HCT116 (cell line): Measurements from ENCODE around the gene NCR3LG1. TPM values are rescaled to one million over a fixed set of nuclear protein-coding genes. Genes with fewer than 3 reads are reported as not detected.

Source experiments
- ATAC-seq: fragments of 200-7000 bp; cut with Tn5 transposase; 2 replicates; pipeline ENCODE4 v1.9.1; 2020; ENCODE audit warnings: mild to moderate bottlenecking, moderate library complexity
- BruUV-seq: library from RNA; stranded (reverse); fragments of 400-500 nt; replicated peaks from 2 replicates; lab custom pipeline; 2021; lab: Mats Ljungman, UMichigan
- CTCF ChIA-PET: fragments of 300-600 bp; sonication (Branson Sonifier 250); formaldehyde crosslinking; loops from one replicate; lab custom pipeline; 2021; ENCODE audit warnings: antibody characterized with exemption; lab: Charles Lee
- POLR2A ChIA-PET: fragments of 300-600, 350-600 bp; sonication (Branson Sonifier 250); formaldehyde crosslinking; loops from one replicate; lab custom pipeline; 2021; ENCODE audit warnings: antibody characterized with exemption; lab: Charles Lee
- RAD21 ChIA-PET, 2 experiments: fragments of 300-600 bp; sonication (Branson Sonifier 250); formaldehyde crosslinking; loops; one replicate each; lab custom pipeline; 2023; ENCODE audit warnings: low total read pairs in 2 of 2; ENCODE audit not compliant: uncharacterized antibody in 2 of 2, unreplicated experiment in 2 of 2, low non-redundant PET in 1 of 2; lab: Charles Lee
- DNase-seq: peaks from one replicate; pipeline ENCODE4 v3.0.0-alpha.2; 2010; ENCODE audit warnings: low read depth, low spot score
- H2AFZ ChIP-seq: fragments of 200-600 bp; shearing (Covaris generic), sonication (generic); 2 replicates; pipeline ENCODE4 v1.6.1; 2017; ENCODE audit warnings: low read depth, mixed run types, mixed read lengths, antibody characterized with exemption, low read length; ENCODE audit not compliant: poor library complexity, severe bottlenecking
- H3K27ac ChIP-seq: 2 replicates; pipeline ENCODE4 v1.5.1; 2012; ENCODE audit warnings: low read depth, low read length
- H3K27me3 ChIP-seq: fragments of 200-600 bp; sonication (generic); 2 replicates; pipeline ENCODE4 v1.6.1; 2016; ENCODE audit warnings: mixed run types, low read length, mixed read lengths; ENCODE audit not compliant: insufficient read depth
- H3K36me3 ChIP-seq, 2 experiments: fragments of 200-500 bp in 1 of 2; fragments of 200-600 bp in 1 of 2; sonication (Bioruptor generic) in 1 of 2; sonication (generic) in 1 of 2; 2 replicates each; pipeline versions ENCODE4 v1.5.1 to v1.6.1; 2014 to 2016; ENCODE audit warnings: low read length in 2 of 2, inconsistent platforms in 1 of 2, mixed read lengths in 1 of 2, mixed run types in 1 of 2; ENCODE audit not compliant: insufficient read depth in 2 of 2, control insufficient read depth in 1 of 2
- H3K4me1 ChIP-seq, 2 experiments: fragments of 200-600 bp in 1 of 2; sonication (generic) in 1 of 2; 2 replicates each; pipeline versions ENCODE4 v1.5.1 to v1.6.1; 2012 to 2017; ENCODE audit warnings: low read length in 2 of 2, inconsistent platforms in 1 of 2, mild to moderate bottlenecking in 1 of 2, mixed read lengths in 1 of 2, mixed run types in 1 of 2, moderate library complexity in 1 of 2; ENCODE audit not compliant: insufficient read depth in 2 of 2, control insufficient read depth in 1 of 2
- H3K4me2 ChIP-seq: fragments of 200-600 bp; sonication (generic); 2 replicates; pipeline ENCODE4 v1.6.1; 2017; ENCODE audit warnings: mixed run types, low read length, mixed read lengths
- H3K4me3 ChIP-seq, 2 experiments: fragments of 200-600 bp in 1 of 2; sonication (generic) in 1 of 2; replicated peaks in 1 of 2; 2 replicates each; pipeline ENCODE4 v1.5.1; 2011 to 2016; ENCODE audit warnings: low read length in 2 of 2, control low read depth in 1 of 2, low read depth in 1 of 2, mild to moderate bottlenecking in 1 of 2, mixed read lengths in 1 of 2, mixed run types in 1 of 2
- H3K79me2 ChIP-seq: fragments of 200-600 bp; sonication (generic); 2 replicates; pipeline ENCODE4 v1.6.1; 2017; ENCODE audit warnings: mild to moderate bottlenecking, mixed run types, low read length, moderate library complexity, mixed read lengths; ENCODE audit not compliant: insufficient read depth
- H3K9ac ChIP-seq: fragments of 200-600 bp; sonication (generic); 2 replicates; pipeline ENCODE4 v1.6.1; 2016; ENCODE audit warnings: low read length, mixed read lengths
- H3K9me2 ChIP-seq: fragments of 200-600 bp; sonication (generic), shearing (Covaris generic); 2 replicates; pipeline ENCODE4 v1.6.1; 2017; ENCODE audit warnings: mixed run types, mild to moderate bottlenecking, moderate library complexity; ENCODE audit not compliant: insufficient read depth
- H3K9me3 ChIP-seq, 2 experiments: fragments of 200-500 bp in 1 of 2; fragments of 200-600 bp in 1 of 2; sonication (Bioruptor generic) in 1 of 2; sonication (generic) in 1 of 2; 2 replicates each; pipeline ENCODE4 v1.6.1; 2014 to 2017; ENCODE audit warnings: low read length in 2 of 2, mixed read lengths in 2 of 2, inconsistent platforms in 1 of 2, low read depth in 1 of 2, mild to moderate bottlenecking in 1 of 2, mixed run types in 1 of 2, moderate library complexity in 1 of 2; ENCODE audit not compliant: control insufficient read depth in 1 of 2, insufficient read depth in 1 of 2
- H4K20me1 ChIP-seq: fragments of 200-600 bp; sonication (generic), shearing (Covaris generic); 2 replicates; pipeline ENCODE4 v1.6.1; 2017; ENCODE audit warnings: mixed run types, mild to moderate bottlenecking, moderate library complexity; ENCODE audit not compliant: insufficient read depth
- ATF3 ChIP-seq: IDR thresholded peaks from 2 replicates; pipeline ENCODE4 v1.6.1; 2012
- CTCF ChIP-seq, 3 experiments: fragments of 200-600 bp in 1 of 3; sonication (generic) in 1 of 3; IDR thresholded peaks in 2 of 3; conservative IDR thresholded peaks in 1 of 3; 2 replicates each; pipeline ENCODE4 v1.5.1; 2012 to 2017; ENCODE audit warnings: low read depth in 2 of 3, low read length in 2 of 3, antibody characterized with exemption in 1 of 3, borderline replicate concordance in 1 of 3, control low read depth in 1 of 3, mild to moderate bottlenecking in 1 of 3, mixed read lengths in 1 of 3, mixed run types in 1 of 3, moderate library complexity in 1 of 3; ENCODE audit not compliant: insufficient read depth in 1 of 3
- ELF1 ChIP-seq: IDR thresholded peaks from 2 replicates; pipeline ENCODE4 v1.6.1; 2012; ENCODE audit warnings: low read depth, borderline replicate concordance
- EZH2 ChIP-seq: fragments of 200-600 bp; sonication (generic); IDR thresholded peaks from 2 replicates; pipeline ENCODE4 v1.6.1; 2017; ENCODE audit warnings: antibody characterized with exemption, mixed run types
- EZH2phosphoT487 ChIP-seq: fragments of 200-600 bp; IDR thresholded peaks from 2 replicates; pipeline ENCODE4 v1.6.1; 2018; ENCODE audit warnings: antibody characterized with exemption, borderline replicate concordance
- FOSL1 ChIP-seq: IDR thresholded peaks from 2 replicates; pipeline ENCODE4 v1.6.1; 2012; ENCODE audit warnings: low read depth
- JUND ChIP-seq: IDR thresholded peaks from 2 replicates; pipeline ENCODE4 v1.6.1; 2012
- MAX ChIP-seq: IDR thresholded peaks from 2 replicates; pipeline ENCODE4 v1.6.1; 2012
- POLR2A ChIP-seq: IDR thresholded peaks from 2 replicates; pipeline ENCODE4 v1.7.0; 2011; ENCODE audit warnings: borderline replicate concordance; ENCODE audit not compliant: insufficient read depth, insufficient read length; ENCODE audit errors: extremely low read depth
- POLR2AphosphoS5 ChIP-seq: IDR thresholded peaks from 2 replicates; pipeline ENCODE4 v1.6.1; 2011; ENCODE audit warnings: mild to moderate bottlenecking, low read depth, low read length, moderate library complexity
- RAD21 ChIP-seq: IDR thresholded peaks from 2 replicates; pipeline ENCODE4 v1.6.1; 2012; ENCODE audit warnings: low read depth, mild to moderate bottlenecking
- REST ChIP-seq: IDR thresholded peaks from 2 replicates; pipeline ENCODE4 v1.6.1; 2012; ENCODE audit warnings: low read depth
- SIN3A ChIP-seq: IDR thresholded peaks from 2 replicates; pipeline ENCODE4 v1.6.1; 2012; ENCODE audit warnings: low read depth
- SP1 ChIP-seq: IDR thresholded peaks from 2 replicates; pipeline ENCODE4 v1.6.1; 2012; ENCODE audit warnings: low read depth
- TCF7L2 ChIP-seq: IDR thresholded peaks from 2 replicates; pipeline ENCODE4 v1.7.0; 2011; ENCODE audit warnings: borderline replicate concordance, inconsistent platforms; ENCODE audit not compliant: insufficient read depth, insufficient read length; ENCODE audit errors: extremely low read depth
- YY1 ChIP-seq: IDR thresholded peaks from 2 replicates; pipeline ENCODE4 v1.6.1; 2011; ENCODE audit warnings: low read length, low read depth, moderate library complexity, mild to moderate bottlenecking; ENCODE audit not compliant: insufficient replicate concordance; ENCODE audit errors: extremely low read depth
- ZFX ChIP-seq: fragments of 450-650 bp; IDR thresholded peaks from 2 replicates; pipeline ENCODE4 v1.6.1; 2017
- ZNF274 ChIP-seq: fragments of 200-500 bp; sonication (Bioruptor generic); IDR thresholded peaks from 2 replicates; pipeline ENCODE4 v1.6.1; 2014; ENCODE audit warnings: mild to moderate bottlenecking, low read depth, low read length, inconsistent platforms
- intact Hi-C: fragments of 100-400 bp; cut with micrococcal nuclease; formaldehyde crosslinking; loops from 2 replicates; pipeline ENCODE4 v1.10.0; 2022
- total RNA-seq: library from RNA; stranded (reverse); gene quantifications from one replicate; pipeline ENCODE4 v1.2.1, GENCODE V29; 2021; ENCODE audit not compliant: unreplicated experiment

The NCR3LG1 gene
- total RNA-seq, 1 experiment from 2014 or later: 1.5 TPM

- no peaks in the 10 kb centered on the region for H3K79me2 ChIP-seq
- H3K9me3 ChIP-seq: peaks cover 23 to 44% of the 10 kb centered on the region in 2 experiments; a peak in 2 of 4 replicates
- no peaks in the 10 kb centered on the region for H4K20me1 ChIP-seq
- H3K9ac ChIP-seq: no peak overlapping the region
- ChIA-PET CTCF (no interaction called here), POLR2A (no interaction called here), RAD21 (no interaction called here)
- H3K4me3 ChIP-seq: no peak overlapping the region
- H3K27me3 ChIP-seq: no peaks in the 10 kb centered on the region
- TF ChIP-seq RAD21: no peak
- TF ChIP-seq SP1: no peak
- TF ChIP-seq MAX: no peak
- no peak for TF ChIP-seq ZNF274
- TF ChIP-seq CTCF (IDR thresholded peaks at IDR 0.05 in 2 of 3, conservative IDR thresholded peaks at IDR 0.05 in 1 of 3; ENCODE audit: borderline replicate concordance in 1 of 3, insufficient read depth in 1 of 3, low read depth in 2 of 3, low read length in 2 of 3): no peak
- TF ChIP-seq ATF3: no peak
- no peak for TF ChIP-seq JUND
- TF ChIP-seq FOSL1: no peak
- TF ChIP-seq EZH2phosphoT487: no peak
- no peak for TF ChIP-seq TCF7L2
- no peak for TF ChIP-seq EZH2
- TF ChIP-seq POLR2A: no peak
- no peak for TF ChIP-seq YY1
- TF ChIP-seq SIN3A: no peak
- TF ChIP-seq REST: no peak
- no peak for TF ChIP-seq POLR2AphosphoS5
- TF ChIP-seq ELF1: no peak
- TF ChIP-seq ZFX: no peak
- no peak for ATAC-seq
- no peaks in the 10 kb centered on the region for H3K9me2 ChIP-seq
- H3K4me1 ChIP-seq: no peaks in the 10 kb centered on the region
- no TSS peak for BruUV-seq
- no peak overlapping the region for H2AFZ ChIP-seq
- H3K27ac ChIP-seq: no peak overlapping the region
- intact Hi-C loops: no loop called here
- H3K36me3 ChIP-seq: 0 out of 4 replicates have a peak, but pooled peaks cover 0 to 9% of the 10 kb centered on the region in 2 experiments
- no peak for DNase-seq
- H3K4me2 ChIP-seq: no peak overlapping the region
Observed at GRCh38 chr11:17368551-17368950, 17.0 kb downstream of the NCR3LG1 start.
